ENCODE measurements around the gene DLK1. TPM values are rescaled to one million over a fixed set of nuclear protein-coding genes. Genes with fewer than 3 reads are reported as not detected.
A peak's percentile ranks its signal among the peaks of the same experiment; 100 is the strongest.

The DLK1 gene
- total RNA-seq, 2 donors from 2014 or later: 26.2 to 33.0 TPM

- no peaks in the 10 kb centered on the region for H3K36me3 ChIP-seq (replicated peaks in 1 of 2; ENCODE audit: insufficient read depth in 1 of 2, low read depth in 2 of 2)
- 82 to 86% methylated on average over 2 to 14 of the region's 16 CpGs for WGBS, 2 donors
- TF ChIP-seq CTCF (IDR thresholded peaks at IDR 0.05) (no peak), POLR2A (IDR thresholded peaks at IDR 0.05) (no peak)
- no peak overlapping the region for H3K4me3 ChIP-seq
- no peak for DNase-seq
- no peak overlapping the region for H3K27ac ChIP-seq
- ATAC-seq: no peak
- H3K27me3 ChIP-seq: no peaks in the 10 kb centered on the region
- no peaks in the 10 kb centered on the region for H3K9me3 ChIP-seq
- no peaks in the 10 kb centered on the region for H3K4me1 ChIP-seq
- intact Hi-C loops (cut with DNase I): no loop called here
Measured at GRCh38 chr14:100773331-100774163, 46.9 kb downstream of the DLK1 start.

- Histone ChIP-seq H3K4me3 (no peak overlapping the region), H3K4me1 (no peaks in the 10 kb centered on the region), H3K27ac (no peak overlapping the region), H3K27me3 (no peaks in the 10 kb centered on the region), H3K9me3 (no peaks in the 10 kb centered on the region), H3K36me3 (replicated peaks in 1 of 2; ENCODE audit: insufficient read depth in 1 of 2, low read depth in 2 of 2) (no peaks in the 10 kb centered on the region)
- ATAC-seq (no peak), DNase-seq (no peak)
- intact Hi-C loops (cut with DNase I): no loop called here
- 74 to 81% methylated on average over 6 to 9 of the region's 9 CpGs for WGBS, 2 donors
- no peak for TF ChIP-seq CTCF (IDR thresholded peaks at IDR 0.05)
- no peak for TF ChIP-seq POLR2A (IDR thresholded peaks at IDR 0.05)
Measured at GRCh38 chr14:100774164-100774537, 47.5 kb downstream of the DLK1 start.

- no peaks in the 10 kb centered on the region for H3K27me3 ChIP-seq
- no peak overlapping the region for H3K27ac ChIP-seq
- H3K9me3 ChIP-seq: no peaks in the 10 kb centered on the region
- WGBS, 2 donors: 64 to 75% methylated on average over 8 of the region's 8 CpGs
- DNase-seq: peak in 1 of 4 donors; percentile 0
- ATAC-seq: no peak
- TF ChIP-seq CTCF (IDR thresholded peaks at IDR 0.05) (no peak), POLR2A (IDR thresholded peaks at IDR 0.05) (no peak)
- H3K36me3 ChIP-seq (replicated peaks in 1 of 2; ENCODE audit: insufficient read depth in 1 of 2, low read depth in 2 of 2): no peaks in the 10 kb centered on the region
- H3K4me3 ChIP-seq: no peak overlapping the region
- intact Hi-C loops (cut with DNase I): no loop called here
- no peaks in the 10 kb centered on the region for H3K4me1 ChIP-seq
Measured at GRCh38 chr14:100775351-100775830, 48.7 kb downstream of the DLK1 start.

- TF ChIP-seq CTCF (IDR thresholded peaks at IDR 0.05): no peak
- no peak for TF ChIP-seq POLR2A (IDR thresholded peaks at IDR 0.05)
- DNase-seq (peak in 1 of 4 donors; percentile 5), ATAC-seq (no peak)
- H3K27ac ChIP-seq: no peak overlapping the region
- no peak overlapping the region for H3K4me3 ChIP-seq
- no peaks in the 10 kb centered on the region for H3K36me3 ChIP-seq (replicated peaks in 1 of 2; ENCODE audit: insufficient read depth in 1 of 2, low read depth in 2 of 2)
- WGBS, 2 donors: 81 to 85% methylated on average over 17 to 20 of the region's 20 CpGs
- no peaks in the 10 kb centered on the region for H3K27me3 ChIP-seq
- intact Hi-C loops (cut with DNase I): no loop called here
- H3K9me3 ChIP-seq: no peaks in the 10 kb centered on the region
- no peaks in the 10 kb centered on the region for H3K4me1 ChIP-seq
Measured at GRCh38 chr14:100775831-100776591, 49.3 kb downstream of the DLK1 start.

Data from body of pancreas (tissue), 4 donors.